CD4-positive, alpha-beta T cell treated with Interleukin-4 for 4 hours (primary cell): ENCODE results near the gene BBS9.

ENCODE experiments used
- DNase-seq: peaks from one replicate; pipeline ENCODE4 v3.0.0-alpha.2; 2020

The BBS9 gene

DNA sequence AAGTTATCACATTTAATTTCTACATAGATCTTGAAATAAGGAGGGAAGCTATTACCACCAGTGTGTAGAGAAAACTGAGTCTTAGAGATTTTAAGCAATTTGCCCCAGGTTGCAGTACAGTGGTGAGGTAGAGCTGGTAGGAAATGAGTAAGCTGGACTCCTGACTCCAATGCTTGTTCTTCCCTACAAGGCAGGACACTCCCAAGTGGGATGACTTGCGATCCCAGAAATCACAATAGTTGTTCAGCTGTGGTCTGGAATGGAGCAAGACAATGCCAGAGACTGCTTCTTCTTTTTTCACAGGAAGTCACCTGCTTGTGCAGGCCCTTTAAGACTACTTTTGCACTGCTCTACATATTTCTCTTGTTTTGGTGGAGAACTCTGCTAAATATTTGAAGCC lies 448.8 kb downstream of the BBS9 start:
- DNase-seq, result no peak

DNA sequence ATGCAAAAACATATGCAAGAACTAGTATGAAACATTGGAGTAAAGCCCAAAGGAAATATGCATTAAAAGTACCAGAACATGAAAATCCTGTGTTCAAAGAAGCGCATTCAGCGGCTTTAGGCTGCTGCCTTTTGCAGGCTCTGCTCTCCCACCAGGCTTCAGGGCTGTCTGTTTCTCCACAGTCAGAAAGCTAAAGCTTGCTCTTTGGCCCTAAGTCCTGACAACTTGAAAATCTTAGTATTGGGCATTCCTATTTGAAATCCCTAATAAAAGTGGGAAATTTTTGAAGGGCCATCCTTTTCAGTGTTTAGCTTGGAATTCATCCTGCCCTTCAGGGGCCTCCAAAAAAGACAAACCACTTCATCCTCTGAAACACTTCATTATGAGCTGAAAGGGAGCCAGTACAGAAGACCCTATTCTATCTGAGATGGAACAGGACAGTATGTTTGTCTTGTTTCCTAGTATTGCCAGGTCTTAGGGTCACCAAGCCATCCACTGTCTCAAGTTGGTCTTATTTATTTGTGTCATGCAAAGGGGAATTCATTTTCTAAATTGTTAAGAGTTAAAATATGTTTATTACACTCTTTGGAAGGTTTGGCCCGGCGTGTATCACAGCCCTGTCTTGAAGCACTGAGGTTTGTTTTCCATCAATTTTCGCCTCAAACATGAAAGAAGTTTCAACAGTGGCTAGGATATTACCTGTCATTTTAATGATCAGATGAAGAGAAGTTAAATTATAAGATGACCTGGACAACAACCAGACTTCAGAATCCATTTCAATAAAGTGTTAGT lies 449.7 kb downstream of the BBS9 start:
- no peak for DNase-seq

DNA sequence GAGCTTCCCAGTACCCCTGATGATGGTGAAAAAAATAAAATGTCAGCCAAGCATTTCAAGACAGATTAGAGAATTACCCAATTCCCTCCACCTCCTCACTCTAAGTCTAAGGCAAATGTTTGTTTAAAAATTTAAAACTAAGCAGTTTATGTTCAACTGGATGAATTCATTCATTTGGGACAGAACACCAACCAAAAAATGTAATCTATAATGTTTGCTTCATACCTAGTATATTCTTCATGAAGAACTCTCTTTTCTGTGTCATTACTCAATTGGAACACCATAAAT lies 450.3 kb downstream of the BBS9 start:
- no peak for DNase-seq

DNA sequence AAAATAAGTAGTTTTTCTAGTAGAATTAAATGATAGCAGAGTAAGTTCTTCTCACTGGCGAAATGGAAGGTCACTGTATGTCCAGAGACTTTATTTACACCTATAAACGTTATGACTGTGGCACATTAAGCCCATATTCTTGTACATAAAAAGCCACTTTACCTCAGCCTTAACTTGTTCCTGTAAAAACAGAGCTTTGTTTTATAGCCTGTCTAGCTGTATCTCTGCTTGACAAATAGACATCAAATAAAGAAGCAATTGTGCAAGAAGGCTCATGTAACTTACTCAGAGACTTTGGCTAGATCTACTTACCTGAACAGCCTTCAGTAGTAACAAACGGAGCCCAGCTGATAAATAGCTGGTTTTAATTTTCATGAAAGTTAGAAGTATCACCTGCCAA lies 451.9 kb downstream of the BBS9 start:
- DNase-seq, result no peak

DNA sequence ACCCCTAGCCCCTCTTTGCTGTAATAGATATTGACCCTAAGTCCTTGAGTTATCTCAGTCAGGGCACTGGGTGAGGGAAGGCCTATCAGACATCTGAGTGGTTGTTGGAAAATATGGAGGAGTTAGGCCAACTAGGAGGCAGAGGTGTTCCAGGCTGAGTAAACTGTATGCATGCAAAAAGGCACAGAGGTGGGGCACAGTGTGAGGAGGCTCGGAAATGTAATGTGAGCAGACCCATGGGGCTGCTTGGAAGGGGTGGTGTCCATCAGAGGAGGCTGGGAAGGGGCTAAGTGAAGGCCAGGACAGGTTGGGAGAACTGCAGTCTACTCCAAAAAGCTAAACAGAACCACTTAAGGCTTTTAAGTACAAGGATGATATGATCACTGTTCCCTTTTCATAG lies 452.7 kb downstream of the BBS9 start:
- DNase-seq, result no peak

DNA sequence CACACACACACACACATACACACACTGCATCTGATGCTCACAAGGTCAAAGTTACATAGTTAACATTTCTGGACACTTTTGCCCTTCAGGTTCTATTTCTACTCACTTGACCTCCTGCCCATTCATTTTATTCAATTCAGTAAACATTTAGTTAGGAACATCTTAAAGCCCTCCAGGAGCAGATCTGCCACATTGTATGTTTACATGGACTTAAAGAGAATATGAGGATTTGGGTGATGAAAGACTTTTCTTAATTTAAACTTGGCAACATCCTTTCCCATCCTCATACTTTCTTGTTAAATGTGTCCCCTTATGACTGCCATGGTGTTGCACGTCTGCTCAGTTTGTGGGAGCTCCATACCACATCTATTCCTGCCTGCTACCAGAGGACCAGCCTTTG lies 453.2 kb downstream of the BBS9 start:
- no peak for DNase-seq

DNA sequence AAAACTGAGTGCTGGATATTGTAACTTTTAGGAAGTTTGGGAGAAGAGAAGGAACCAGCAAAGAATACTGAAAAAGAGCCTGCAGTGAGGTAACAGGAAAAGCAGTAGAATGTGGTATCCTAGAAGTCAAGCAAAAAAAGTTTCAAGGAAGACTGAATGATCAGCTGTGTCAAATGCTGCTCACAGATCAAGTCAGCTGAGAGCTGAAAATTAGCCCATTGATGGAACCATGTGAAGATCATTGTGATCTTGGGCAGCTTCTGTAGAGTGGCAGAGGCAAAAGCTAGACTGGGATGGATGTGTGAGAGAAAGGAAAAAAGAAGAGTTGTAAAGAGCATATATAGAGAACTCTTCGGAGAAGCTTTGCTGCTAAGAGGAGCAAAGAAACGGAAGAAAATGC lies 460.5 kb downstream of the BBS9 start:
- no peak for DNase-seq

DNA sequence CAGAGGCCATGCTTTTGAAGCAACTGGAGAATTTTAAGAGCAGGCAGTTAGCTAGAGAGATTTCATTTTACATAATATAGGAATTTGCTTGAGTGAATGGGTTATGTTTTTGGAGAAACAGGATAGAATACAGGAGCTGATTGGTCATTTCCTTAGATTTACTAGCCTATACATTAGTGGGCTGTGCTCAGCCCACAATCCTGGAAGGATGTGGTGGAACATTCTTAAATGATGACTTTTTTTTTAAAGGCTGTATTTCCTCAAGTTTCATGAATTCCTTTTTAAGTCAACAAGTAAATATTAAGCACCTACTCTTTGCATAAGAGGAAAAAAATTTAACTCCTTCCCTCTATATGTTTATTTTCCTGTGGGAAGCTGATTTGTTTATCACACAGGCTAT lies 461.6 kb downstream of the BBS9 start:
- no peak for DNase-seq

DNA sequence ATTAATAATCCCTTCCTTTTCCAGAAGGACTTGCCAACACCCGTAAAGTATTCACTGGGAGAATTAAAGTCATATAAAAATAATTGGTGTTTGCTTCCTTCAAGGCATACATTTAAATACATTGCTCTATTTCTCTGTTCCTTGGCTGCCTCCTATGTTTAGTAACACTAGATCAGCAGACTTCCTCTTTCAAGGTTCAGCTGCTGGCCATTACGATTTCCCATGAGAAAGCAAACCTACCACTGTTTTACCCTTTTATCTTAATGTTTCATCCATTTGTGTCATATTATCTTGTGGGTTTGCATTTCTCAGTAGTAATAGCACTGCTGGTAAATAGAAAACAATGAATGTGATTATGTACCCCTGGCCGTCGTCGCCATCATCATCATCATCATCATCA lies 462.1 kb downstream of the BBS9 start:
- no peak for DNase-seq

DNA sequence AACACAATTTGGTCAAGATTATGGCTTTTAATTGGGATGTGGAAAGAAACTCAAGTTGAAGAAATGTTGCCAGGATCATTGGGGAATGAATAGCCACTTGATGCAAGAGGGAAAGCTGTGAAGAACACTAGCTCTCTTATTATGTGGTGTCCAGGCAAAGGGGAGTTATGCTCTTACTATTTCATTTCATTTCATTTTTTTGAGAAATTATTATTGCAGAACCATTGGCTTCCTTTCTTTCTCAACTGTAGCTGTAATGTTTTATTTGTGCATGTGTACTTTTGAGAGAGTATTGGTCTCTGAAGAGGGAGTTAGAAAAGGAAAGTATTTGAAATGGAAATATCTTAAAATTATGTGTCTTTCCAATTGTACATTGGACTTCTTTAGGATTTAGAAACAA lies 463.4 kb downstream of the BBS9 start:
- no peak for DNase-seq

DNA sequence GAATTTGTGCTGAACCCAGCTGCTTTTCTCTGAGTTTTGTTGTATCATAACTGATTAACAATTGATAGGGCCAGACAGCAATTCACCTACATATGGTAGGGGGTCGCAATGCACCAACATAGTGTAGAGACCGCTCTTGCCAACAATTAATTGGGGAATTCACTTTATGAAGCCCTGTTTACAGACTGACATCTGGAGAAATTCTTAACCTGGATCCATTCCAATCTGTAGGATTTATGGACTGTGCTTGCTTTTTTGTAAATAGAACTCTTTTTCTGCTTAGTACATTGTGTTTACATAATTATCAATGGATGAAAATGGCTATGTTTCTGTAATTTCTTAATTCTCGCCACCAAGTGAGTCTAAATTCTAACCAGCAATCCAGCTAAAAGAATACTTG lies 464.2 kb downstream of the BBS9 start:
- no peak for DNase-seq

DNA sequence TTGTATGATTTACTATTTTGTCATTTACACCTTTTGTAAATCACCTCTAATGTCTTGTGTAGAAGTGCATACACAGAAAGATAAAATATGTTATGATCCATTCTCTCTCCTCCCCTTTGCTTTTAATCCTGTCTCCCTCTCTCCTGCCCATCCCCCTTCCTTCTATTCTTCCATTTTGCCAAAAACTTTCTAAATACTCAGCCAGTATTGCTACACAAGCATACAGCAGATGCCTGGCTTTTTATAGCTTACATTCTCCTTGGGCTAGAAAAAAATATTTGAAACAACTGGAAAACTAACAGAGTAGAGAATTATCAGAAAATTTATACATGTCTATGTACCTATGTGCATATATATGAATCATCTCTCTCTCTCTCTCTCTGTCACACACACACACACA lies 467.3 kb downstream of the BBS9 start:
- no peak for DNase-seq

DNA sequence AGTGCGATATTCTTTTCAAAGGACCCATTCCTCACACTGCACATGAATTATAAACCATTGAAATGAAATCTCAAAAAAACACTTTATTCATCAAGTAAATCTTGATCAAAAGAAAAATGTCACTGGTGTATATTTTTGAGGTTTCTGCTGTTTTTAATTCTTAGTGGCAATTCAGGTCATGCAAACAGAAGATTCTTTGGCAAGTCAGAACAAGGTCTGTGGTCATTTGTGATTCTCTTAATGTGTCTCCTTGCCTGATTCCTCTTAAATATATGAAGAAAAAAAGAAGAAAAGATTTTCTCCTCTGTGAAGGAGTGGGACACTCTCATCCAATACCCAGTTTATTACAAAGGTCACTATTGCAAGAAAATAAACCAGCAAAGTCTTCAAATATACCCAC lies 467.8 kb downstream of the BBS9 start:
- DNase-seq, result no peak

DNA sequence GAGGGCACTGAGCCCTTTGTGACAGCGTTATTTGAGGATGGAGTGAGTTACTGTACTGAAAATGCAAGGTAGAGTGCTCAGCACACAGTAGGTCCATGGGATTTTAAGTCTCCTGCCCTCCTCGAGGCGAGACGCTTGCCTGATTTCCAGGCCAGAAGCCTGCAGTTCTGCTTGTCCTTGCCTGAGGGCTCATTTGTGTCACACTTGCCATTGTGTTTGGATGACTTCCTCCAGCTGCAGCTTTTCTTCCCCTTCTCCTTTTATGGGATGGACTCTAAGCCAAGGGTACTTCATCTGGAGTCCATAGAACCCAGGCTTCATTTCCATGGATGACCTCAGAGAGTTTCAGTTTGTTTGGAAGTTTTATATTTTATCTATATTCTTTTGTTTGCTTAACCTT lies 471.7 kb downstream of the BBS9 start:
- DNase-seq, result no peak

DNA sequence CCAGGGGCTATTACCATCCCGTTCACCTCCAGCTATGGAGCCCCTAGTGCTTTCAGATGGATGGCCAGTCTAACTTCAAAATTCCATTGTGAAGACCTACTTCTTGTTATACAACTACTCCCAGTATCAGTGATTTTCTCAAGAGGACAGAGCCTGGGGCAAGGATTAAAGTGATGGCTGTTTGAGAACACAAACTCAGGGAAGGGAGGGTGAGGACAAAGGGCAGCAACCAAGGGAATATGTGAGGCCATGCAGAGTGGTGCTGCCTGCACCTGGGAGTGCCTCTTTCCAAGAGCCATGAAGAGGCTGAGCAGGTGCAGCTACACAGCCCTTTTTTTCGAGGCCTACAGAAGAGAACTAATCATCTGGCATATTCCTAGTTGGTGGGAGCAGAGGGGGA lies 472.5 kb downstream of the BBS9 start:
- no peak for DNase-seq

DNA sequence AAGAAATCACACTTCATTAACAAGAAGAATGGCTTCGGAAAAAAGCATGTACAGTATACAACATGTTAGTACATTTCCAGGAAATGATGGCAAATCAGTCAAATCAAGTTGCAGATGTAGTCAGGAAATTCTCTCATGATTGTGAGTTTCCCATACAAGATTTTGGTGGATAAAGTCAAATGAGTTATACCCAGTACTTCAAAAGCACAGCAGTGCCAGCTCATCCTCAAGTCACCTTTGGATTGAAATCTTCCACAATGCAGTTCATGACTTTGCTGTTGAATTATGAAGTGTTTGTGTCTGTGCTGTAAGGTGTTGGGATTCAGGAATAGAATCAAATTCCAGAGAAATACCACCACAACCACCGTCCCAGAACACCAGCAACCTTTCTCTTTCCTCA lies 474.7 kb downstream of the BBS9 start:
- DNase-seq, result no peak

DNA sequence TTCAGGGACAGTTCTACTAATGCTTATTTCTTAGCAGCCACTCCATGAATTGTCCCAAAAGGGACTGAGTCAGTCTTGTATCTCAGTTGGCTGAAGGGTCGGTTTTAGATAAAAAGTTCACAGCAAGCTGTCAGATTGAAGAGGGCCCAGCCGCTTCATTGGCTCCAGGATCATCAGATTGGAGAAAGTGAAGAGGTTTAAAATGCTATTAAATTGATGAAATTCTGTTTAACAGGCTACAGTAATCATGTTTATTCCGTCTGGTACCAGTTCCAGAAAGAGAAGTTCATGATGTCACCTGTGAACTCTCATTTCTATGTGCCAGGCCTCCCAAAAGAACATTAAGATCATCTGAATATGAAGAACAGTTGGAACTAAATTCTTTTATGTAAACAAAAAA lies 481.6 kb downstream of the BBS9 start:
- no peak for DNase-seq

DNA sequence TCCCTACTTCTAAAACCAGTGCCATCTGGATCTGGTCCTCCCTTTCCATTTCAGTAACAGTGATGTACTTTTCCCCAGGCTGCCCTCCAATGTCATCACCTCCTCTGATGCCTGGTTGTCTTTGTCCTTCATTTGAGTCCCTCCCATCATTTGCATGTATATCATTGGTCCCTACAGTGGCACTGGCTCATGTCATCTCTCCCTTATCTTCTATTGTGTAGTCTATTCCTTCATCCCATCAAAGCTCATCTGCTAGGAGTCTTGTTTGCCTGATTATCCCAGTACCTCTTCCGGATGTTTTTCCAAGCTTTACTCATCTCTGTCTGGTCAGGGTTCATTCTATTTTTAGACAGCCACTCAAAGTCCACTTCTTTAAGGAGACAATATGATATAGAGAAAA lies 483.1 kb downstream of the BBS9 start:
- DNase-seq, result no peak

DNA sequence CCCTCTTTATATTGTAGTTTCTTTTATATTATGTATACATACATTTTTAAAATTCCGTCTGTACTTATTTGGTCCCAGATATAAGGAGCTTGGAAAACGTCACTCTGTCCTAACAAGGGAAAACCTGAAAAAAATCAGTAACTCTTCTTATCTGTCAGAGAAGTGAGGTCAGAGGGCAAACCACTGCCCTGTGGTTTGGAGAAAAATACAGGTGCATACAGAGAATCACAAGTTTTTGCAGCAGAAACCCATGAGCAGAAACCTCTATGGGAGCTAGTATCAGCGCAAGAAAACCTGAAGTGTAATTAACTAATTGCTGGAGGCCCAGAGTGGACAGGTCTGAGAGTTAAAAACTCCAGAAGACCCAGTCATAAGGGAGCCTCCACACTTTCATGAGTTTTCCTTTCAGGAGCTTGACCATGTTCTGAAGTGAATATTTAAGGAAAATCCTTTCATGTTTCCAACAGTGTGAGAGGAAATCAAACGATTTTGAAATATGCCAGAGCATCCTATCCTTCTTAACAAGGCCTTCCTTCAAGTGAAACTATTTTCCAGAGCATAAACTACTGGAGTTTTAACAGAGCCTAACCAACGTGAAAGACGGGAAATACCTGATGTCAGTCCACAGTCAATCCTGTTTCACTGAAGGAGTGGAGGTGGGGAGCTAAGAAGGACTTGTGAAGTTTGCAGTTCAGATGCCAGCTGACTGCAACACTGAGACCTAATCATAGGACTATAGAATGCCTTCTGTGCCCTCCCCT lies 485.2 kb downstream of the BBS9 start:
- no peak for DNase-seq

DNA sequence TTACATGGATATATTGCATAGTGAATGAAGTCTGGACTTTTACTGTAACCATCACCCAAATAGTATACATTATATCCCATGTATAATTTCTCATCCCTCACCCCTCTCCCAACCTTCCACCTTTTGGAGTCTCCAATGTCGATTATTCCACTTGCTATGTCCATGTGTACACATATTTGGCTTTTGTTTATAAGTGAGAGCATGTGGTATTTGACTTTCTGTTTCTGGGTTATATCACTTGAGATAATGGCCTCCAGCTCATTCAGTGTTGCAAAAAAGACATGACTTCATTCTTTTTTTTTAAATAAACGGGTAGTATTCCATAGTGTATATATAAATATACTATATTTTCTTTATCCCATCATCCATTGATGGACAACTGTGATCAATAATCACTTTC lies 487.4 kb downstream of the BBS9 start:
- no peak for DNase-seq

DNA sequence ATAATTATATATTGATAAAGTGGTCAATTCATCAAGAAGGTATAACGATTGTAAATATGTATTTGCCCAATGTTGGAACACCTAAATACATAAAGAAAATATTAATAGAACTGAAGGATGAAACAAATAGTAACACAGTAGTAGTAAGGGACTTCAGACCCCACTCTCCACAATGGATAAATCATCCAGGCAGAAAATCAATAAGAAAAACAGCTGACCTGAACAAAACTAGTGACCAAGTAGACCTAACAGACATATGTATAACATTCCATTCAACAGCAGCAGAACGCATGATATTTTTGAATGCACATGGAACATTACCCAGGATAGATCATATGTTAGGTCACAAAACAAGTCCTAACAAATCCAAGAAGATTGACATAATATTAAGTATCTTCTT lies 489.9 kb downstream of the BBS9 start:
- DNase-seq, result no peak

DNA sequence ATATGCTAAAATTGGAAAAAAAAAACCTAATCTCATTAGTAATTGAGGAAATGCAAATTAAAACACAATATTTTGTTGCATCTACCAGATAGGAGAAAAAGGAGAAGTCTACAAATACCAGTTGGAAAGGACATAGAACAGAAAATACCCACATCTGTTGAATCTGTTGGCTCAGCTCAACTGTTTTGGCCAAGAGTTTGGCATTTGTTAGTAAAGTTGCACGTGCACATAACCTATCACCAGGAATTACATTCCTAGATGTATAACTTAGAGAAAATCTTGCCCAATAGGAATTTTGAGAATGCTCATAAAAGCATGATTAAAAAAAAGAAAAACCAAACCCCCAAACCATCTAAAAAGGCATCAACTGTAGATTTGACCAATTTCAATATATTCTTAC lies 493.9 kb downstream of the BBS9 start:
- DNase-seq, result no peak

DNA sequence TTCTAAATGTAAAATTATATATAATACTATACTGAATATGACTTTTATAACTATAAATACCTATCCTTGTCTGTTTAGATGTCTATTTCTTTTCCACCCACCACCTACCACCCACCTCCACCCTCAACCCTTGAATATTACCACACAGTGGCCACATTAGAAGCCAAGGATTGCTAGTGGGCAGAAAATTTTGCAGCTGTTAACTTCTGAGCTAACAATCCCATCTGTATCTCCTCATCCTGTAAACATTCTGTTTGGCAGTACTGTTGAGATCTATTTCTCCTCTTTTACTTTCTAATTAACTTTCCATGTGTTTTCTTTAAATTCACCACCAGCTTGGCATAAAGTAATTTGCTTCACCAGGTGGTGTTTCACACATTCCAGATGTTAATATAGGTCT lies 494.9 kb downstream of the BBS9 start:
- no peak for DNase-seq

DNA sequence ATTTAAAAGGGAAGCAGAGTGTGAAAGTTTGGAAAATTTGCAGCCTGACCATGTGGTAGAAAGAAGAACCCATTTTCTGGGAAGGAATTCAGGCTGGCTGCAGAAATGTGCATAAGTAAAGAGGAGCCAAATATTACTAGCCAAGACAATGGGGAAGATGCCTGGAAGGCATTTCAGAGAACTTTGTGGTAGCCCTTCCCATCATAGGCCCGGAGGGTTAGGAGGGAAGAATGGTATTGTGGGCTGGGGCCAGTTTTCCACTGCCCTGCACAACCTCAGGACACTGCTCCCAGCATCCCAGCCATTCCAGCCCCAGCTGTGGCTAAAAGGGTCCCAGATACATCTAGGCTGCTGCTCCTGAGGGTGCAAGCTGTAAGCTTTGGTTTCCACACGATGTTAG lies 497.5 kb downstream of the BBS9 start:
- no peak for DNase-seq

DNA sequence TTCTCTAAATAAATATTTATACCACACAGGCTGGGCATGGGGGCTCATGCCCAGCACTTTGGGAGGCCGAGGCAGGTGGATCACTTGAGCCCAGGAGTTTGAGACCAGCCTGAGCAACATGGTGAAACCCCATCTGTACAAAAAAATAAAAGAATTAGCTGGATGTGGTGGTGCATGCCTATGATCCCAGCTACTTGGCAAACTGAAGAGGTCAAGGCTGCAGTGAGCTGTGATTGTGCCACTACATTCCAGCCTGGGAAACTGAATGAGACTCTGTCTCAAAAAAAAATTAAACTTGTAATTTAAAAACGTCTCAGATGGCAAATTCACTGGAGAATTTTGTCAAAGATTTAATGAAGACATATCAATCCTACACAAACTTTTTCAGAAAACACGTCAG lies 498.4 kb downstream of the BBS9 start:
- DNase-seq, result no peak
